Sciatic nerve (tissue), 2 donors: ENCODE data around the gene CECR2. TPM values are rescaled to one million over a fixed set of nuclear protein-coding genes. Genes with fewer than 3 reads are reported as not detected.

ENCODE experiments used
- ATAC-seq: fragments of 200-7000 bp; cut with Tn5 transposase; one replicate; pipeline ENCODE4 v1.9.1; 2020; ENCODE audit warnings: mild to moderate bottlenecking, moderate library complexity
- DNase-seq: peaks from one replicate; pipeline ENCODE4 v3.0.0-alpha.2; 2020; ENCODE audit warnings: low spot score
- intact Hi-C: fragments of 100-400 bp; cut with DNase I; formaldehyde crosslinking; loops from one replicate; pipeline ENCODE4 v1.14.2; 2022
- total RNA-seq: library from RNA; stranded (reverse); fragmentation: NEBNext Ultra II Directional; extraction: Animal tissue kit (Norgen Biotek cat#: 25700); gene quantifications from one replicate; pipeline ENCODE4 v1.2.1, GENCODE V29; 2021
- donor health status: DM: no; HTN: no; CAD: no.
- donor health status: DM: no; HTN: no; CAD: no.

CECR2 gene
- total RNA-seq, 1 donor from 2014 or later: 4.8 TPM

- ATAC-seq: no peak
- no peak for DNase-seq
- intact Hi-C loops: no loop called here
Measured at GRCh38 chr22:17359501-17359900, 9.8 kb upstream of the CECR2 start.

DNA sequence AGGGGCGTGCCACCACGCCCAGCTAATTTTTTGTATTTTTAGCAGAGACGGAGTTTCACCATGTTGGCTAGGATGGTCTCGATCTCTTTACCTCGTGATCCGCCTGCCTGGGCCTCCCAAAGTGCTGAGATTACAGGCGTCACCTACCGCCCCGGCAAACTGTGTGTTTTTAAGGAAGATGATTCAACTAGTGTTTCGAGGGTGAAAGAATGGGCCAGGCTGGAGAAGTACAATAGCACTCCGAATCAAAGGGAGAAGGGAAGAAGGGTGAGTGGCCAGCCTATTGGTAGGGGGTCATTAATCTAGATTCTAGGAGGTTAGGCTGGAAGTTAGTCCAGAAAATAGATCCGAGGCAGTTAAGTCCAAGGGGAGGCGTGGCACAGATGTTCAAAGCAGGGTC, 2.9 kb upstream of the CECR2 start:
- DNase-seq (no peak), ATAC-seq (no peak)
- intact Hi-C loops: no loop called here

DNA sequence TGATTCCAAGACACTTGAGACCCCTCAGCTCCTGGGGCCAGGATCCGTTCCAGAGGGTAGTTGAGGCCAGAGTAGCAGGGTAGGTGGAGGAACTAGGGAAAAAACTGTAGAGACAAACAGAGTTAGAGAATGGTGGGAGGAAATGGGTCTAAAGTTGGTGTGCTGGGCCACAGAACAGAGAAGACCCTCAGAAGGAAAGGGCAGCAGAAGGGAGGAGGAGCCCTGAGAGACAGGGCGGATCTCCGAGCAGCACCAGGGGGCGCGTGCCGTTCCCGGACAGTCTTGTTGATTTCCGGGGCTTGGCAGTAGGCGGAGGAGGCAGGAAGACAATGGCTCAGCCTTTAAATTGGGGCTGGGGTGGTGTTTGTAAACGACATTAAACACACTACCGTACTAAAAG, 2.4 kb upstream of the CECR2 start:
- ATAC-seq (peak; percentile 44), DNase-seq (no peak)

GRCh38 chr22:17368144-17368543, 1.1 kb upstream of the CECR2 start:
- DNase-seq (no peak), ATAC-seq (no peak)
- intact Hi-C loops: no loop called here

More for the DNA sequence above, 2.4 kb upstream of the CECR2 start:
- intact Hi-C loops: no loop called here

- DNase-seq (peak; percentile 66), ATAC-seq (peak; percentile 91)
- intact Hi-C loops: no loop called here
Measured at GRCh38 chr22:17368554-17369438, 464 bp upstream of the CECR2 start.

DNA sequence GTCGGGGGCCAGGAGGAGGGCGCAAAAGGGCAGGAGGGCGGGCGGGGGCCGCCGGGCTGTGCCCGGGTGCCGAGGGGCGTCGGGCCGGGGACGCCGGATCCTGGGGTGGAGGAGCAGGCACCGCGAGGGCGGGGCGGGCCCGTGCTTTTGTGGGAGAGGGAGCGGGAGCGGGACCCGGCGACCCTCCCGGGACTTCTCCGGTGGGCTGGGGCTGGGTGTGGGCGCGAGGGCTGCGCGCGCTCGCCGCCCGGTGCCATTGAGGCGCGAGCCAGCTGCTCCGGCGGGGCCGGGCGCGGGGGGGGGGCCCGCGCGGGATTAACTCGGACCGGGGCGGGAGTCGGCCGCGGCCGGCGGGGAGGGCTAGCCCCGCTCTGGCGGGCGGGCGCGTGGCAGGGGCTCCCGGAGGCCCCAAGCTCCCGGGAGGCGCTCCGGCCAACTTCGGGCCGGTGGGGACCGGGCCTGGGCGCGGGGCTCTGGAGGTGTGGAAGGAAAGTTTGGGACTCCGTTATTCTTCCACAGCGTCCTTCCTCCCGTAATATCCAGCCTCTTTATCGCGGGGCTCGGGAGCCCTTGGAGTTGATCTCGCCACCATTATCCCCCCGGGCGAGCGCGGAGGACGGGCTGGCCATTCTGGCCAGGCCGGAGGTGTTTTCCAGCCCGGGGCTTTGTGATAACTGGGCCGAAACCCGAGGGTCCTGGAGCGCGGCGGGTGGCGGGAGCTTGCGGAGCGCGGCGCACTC, 936 bp downstream of the CECR2 start:
- ATAC-seq (no peak), DNase-seq (no peak)
- intact Hi-C loops: no loop called here

DNA sequence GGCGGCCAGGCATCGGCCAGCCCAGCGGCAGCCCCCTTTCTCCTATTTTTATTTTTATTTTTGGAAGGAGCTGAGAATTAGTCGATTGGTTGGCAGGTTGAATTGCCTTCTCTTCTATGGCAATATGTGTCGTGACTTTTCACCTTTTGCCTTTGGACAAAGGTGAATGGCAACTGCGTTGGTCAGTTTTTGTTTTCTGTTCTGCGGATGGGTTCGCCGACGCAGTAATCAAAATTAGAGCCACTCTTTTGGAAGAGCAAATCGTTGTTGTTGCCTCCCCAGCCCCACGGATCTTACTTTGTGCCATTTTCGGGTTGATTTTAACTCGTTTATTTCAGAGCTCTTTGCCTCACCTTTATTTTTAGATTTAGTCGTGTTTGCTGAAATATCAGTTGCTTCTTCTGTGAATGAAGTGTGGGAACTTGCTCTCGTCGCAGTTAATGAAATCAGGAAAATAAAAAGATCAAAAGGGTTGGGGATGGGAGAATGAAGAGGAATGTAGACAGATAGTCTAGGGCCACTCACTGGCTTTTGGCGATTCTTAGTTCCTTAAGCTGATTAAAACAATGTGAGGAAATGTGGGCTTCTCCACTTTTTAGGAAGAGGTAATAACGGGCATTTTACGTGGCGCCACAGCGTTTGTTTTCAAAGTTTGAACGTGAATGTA, 1.6 kb downstream of the CECR2 start:
- DNase-seq (no peak), ATAC-seq (no peak)
- intact Hi-C loops: no loop called here

GRCh38 chr22:17371448-17371847, 2.2 kb downstream of the CECR2 start:
- DNase-seq (no peak), ATAC-seq (no peak)
- intact Hi-C loops: no loop called here

DNA sequence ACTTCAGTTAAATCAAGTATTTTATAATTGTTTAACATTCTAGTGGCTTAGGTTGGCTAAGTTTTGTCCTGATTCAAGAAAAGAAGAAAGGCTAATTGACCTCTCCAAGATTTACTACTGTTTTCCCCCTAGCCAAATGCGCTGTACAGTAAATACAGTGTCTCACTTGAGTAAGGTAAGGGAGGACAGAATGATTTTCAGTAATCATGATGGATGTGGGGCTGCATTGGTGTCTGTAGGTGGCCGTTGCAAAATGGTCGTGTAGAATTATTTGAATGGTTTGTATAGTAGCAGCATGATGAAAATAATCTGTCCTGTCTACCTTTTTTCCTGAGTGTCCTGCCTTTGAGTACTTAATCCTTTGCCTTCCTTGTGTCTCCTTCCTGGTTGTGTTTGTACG, 4.6 kb downstream of the CECR2 start:
- intact Hi-C loops: no loop called here
- ATAC-seq (no peak), DNase-seq (no peak)

DNA sequence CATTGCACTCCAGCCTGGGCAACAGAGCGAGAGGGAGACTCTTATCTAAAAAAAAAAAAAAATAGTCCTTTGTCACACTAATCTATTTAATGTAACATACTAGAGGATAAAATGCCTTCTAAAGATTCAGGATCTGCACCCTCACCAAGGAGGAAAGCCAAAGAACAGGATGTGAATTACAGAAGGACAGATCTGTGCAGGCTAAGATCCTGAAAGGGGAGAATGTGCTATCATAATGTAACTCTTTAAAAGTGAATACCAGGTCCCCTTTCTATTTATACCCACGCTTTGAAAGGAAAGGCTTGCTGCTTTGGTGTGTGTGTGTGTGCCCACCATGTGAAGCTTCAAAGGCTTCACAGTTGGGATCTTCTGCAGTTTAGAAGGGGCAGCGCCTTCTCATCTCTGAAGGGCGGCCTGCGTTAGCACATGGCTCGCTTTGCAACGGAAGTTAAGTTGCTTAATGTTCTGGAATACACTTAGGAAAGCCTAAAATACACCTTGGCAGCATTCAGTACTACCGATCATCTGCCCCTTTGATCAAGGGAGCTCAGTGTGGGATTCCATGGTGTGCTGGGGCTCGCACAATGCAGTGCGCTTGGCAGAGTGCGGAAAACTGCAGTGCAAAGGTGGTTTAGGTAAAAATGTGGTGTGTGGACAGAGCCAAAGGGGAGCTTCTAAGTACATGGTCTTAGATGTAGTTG, 6.8 kb downstream of the CECR2 start:
- intact Hi-C loops: no loop called here
- DNase-seq: no peak
- no peak for ATAC-seq

GRCh38 chr22:17376950-17377349, 7.7 kb downstream of the CECR2 start:
- DNase-seq (no peak), ATAC-seq (no peak)

GRCh38 chr22:17379944-17380343, 10.7 kb downstream of the CECR2 start:
- ATAC-seq: no peak
- intact Hi-C loops: no loop called here
- no peak for DNase-seq

More at GRCh38 chr22:17376950-17377349, 7.7 kb downstream of the CECR2 start:
- intact Hi-C loops: no loop called here

DNA sequence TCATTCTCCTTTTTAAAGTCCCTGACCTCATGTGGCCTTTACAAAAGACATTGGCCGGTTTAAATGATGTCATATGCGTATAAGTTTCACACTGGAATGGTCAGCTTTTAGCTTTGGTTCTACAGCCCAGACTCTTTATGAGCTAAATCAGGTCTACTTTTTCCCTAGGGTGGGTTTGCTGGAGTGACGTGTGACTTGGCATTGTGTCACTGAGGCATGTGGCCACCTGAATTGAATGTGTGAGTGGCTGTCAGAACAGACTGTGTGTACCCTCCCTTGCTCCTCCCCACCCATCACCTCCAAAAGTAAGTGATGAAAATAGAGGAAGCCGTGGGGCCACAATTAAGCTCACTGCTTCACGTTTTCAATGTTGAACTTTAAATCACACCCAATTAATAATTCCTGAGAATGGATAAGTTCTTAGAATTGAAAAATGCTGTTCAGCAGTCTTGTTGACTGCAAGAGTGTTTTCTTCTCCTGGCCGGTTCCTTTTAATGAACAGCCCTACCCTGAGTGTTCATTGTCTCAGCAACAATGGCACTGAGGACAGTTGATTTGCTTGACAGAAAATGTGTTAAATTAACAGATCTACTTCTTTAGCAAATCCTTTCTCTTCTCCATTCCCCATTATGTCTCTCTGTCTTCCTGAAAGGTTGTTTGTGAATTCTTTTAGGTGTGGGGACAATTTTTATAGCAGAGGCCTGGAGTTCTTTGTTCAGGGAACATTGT, 11.3 kb downstream of the CECR2 start:
- intact Hi-C loops: no loop called here
- ATAC-seq: no peak
- no peak for DNase-seq

GRCh38 chr22:17381192-17381913, 12.1 kb downstream of the CECR2 start:
- ATAC-seq: no peak

DNA sequence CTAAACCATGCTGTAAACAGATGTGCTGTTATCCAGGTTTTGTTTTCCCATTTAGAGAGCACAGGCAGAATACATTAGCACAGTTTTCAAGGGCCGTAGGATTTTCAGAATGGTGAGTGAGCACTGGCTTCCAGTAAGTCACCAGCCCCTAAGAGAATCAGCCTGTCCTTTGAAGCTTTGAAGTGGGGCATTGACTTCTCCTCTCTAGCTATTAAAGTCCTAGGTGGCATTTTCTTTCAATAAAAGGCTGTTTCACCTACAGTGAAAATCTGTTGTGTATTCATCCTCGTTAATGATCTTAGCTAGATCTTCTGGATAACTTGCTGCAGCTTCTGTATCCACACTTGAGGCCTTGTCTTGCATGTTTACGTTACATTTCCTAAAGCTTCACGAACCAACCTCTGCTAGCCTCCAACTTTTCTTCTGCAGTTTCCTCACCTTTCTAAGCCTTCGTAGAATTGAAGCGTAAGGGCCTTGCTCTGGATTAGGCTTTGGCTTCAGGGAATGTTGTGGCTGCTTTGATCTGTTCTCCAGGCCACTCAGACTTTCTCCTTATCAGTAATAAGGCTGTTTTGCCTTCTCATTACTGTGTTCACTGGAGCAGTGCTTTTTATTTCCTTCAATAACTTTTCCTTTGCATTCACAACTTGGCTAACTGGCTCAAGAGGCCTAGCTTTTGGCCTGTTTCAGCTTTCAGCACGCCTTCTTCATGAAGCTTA, 15.5 kb downstream of the CECR2 start:
- intact Hi-C loops: no loop called here
- DNase-seq (no peak), ATAC-seq (no peak)

More at GRCh38 chr22:17381192-17381913, 12.1 kb downstream of the CECR2 start:
- intact Hi-C loops: no loop called here
- no peak for DNase-seq

GRCh38 chr22:17387356-17387755, 18.1 kb downstream of the CECR2 start:
- ATAC-seq: no peak
- intact Hi-C loops: no loop called here
- DNase-seq: no peak

DNA sequence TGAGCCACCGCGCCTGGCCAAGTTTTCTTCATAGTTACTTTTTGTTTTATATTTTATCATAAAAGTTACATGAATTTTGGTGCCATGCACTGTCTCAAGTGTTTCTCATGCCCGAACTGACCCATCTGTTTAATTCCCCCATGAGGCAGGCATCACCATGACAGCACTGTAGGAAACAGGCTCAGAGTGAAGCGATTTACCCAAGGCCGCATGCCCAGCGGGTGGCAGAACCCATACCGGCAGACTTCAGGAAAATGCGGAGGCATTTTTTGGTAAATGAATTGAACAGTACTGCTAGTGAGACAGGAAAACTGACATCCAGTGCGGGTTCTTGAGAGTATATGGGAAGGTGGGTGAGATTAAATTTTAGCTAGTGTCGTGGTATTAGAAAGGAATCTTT, 19.0 kb downstream of the CECR2 start:
- ATAC-seq (no peak), DNase-seq (no peak)
- intact Hi-C loops: no loop called here
